ENCODE data around the gene SBF2.

Gene SBF2

GRCh38 chr11:9817191-9817590 is 476.8 kb downstream of the SBF2 start:
- Histone ChIP-seq H4K91ac (ENCODE audit: low read depth, low read length, poor library complexity) (no peak overlapping the region), H2BK120ac (ENCODE audit: low read depth, low read length) (no peak overlapping the region), H3K23ac (ENCODE audit: low read depth, low read length, poor library complexity) (no peak overlapping the region), H2BK5ac (ENCODE audit: low read length) (no peak overlapping the region), H2AK5ac (ENCODE audit: low read depth, low read length) (no peak overlapping the region), H3K4me2 (ENCODE audit: insufficient read depth, low read length, poor library complexity, severe bottlenecking) (no peak overlapping the region), H2BK15ac (ENCODE audit: low read length) (no peak overlapping the region), H2AFZ (ENCODE audit: low read length) (no peak overlapping the region), H2BK12ac (ENCODE audit: low read length) (no peak overlapping the region), H3K4ac (ENCODE audit: low read length) (no peak overlapping the region), H3K9ac (ENCODE audit: low read depth, low read length, poor library complexity) (no peak overlapping the region), H3K18ac (ENCODE audit: low read length) (no peak overlapping the region), H3K36me3 (replicated peaks in 1 of 2; ENCODE audit: control insufficient read depth in 2 of 2, insufficient read depth in 2 of 2, low read length in 2 of 2) (peaks cover 0 to 18% of the 10 kb centered on the region in 2 donors), H3K4me3 (ENCODE audit: low read length in 2 of 2) (no peak overlapping the region), H3K14ac (ENCODE audit: low read length) (no peak overlapping the region), H3K79me1 (ENCODE audit: low read depth, low read length) (no peaks in the 10 kb centered on the region), H3K9me3 (replicated peaks in 1 of 2; ENCODE audit: control insufficient read depth in 2 of 2, insufficient read depth in 1 of 2, low read depth in 1 of 2, low read length in 2 of 2) (no peaks in the 10 kb centered on the region), H3K4me1 (ENCODE audit: control insufficient read depth in 2 of 2, insufficient read depth in 1 of 2, low read depth in 1 of 2, low read length in 2 of 2) (no peaks in the 10 kb centered on the region), H3K27ac (replicated peaks; ENCODE audit: low read length) (no peak overlapping the region), H3K27me3 (ENCODE audit: control insufficient read depth in 3 of 3, insufficient read depth in 3 of 3, low read depth in 1 of 3, low read length in 3 of 3) (no peaks in the 10 kb centered on the region), H4K8ac (ENCODE audit: low read depth, low read length) (no peak overlapping the region)
- DNase-seq (ENCODE audit: low spot score) = no peak
- WGBS, 2 donors (ENCODE audit: extremely low coverage in 2 of 2, insufficient read length in 2 of 2, insufficient replicate concordance in 1 of 2) = no CpG with 5 or more reads among the region's 1 CpG

- H2BK5ac ChIP-seq (ENCODE audit: low read length) = no peak overlapping the region
- H3K4me1 ChIP-seq (ENCODE audit: control insufficient read depth in 2 of 2, insufficient read depth in 1 of 2, low read depth in 1 of 2, low read length in 2 of 2) = no peaks in the 10 kb centered on the region
- no peak overlapping the region for H2BK12ac ChIP-seq (ENCODE audit: low read length)
- peak overlapping the region; percentile 8 for H3K18ac ChIP-seq (ENCODE audit: low read length)
- no peak overlapping the region for H2AK5ac ChIP-seq (ENCODE audit: low read depth, low read length)
- no peaks in the 10 kb centered on the region for H3K27me3 ChIP-seq (ENCODE audit: control insufficient read depth in 3 of 3, insufficient read depth in 3 of 3, low read depth in 1 of 3, low read length in 3 of 3)
- H3K4me2 ChIP-seq (ENCODE audit: insufficient read depth, low read length, poor library complexity, severe bottlenecking) = no peak overlapping the region
- H2BK120ac ChIP-seq (ENCODE audit: low read depth, low read length) = no peak overlapping the region
- H3K36me3 ChIP-seq (replicated peaks in 1 of 2; ENCODE audit: control insufficient read depth in 2 of 2, insufficient read depth in 2 of 2, low read length in 2 of 2) = peaks cover 0 to 27% of the 10 kb centered on the region in 2 donors
- no peaks in the 10 kb centered on the region for H3K79me1 ChIP-seq (ENCODE audit: low read depth, low read length)
- no peak overlapping the region for H3K4ac ChIP-seq (ENCODE audit: low read length)
- no peak overlapping the region for H2BK15ac ChIP-seq (ENCODE audit: low read length)
- H4K91ac ChIP-seq (ENCODE audit: low read depth, low read length, poor library complexity) = no peak overlapping the region
- no peak overlapping the region for H3K27ac ChIP-seq (replicated peaks; ENCODE audit: low read length)
- no peak for DNase-seq (ENCODE audit: low spot score)
- no peak overlapping the region for H2AFZ ChIP-seq (ENCODE audit: low read length)
- peak overlapping the region; percentile 48 for H4K8ac ChIP-seq (ENCODE audit: low read depth, low read length)
- no peak overlapping the region for H3K23ac ChIP-seq (ENCODE audit: low read depth, low read length, poor library complexity)
- H3K9me3 ChIP-seq (replicated peaks in 1 of 2; ENCODE audit: control insufficient read depth in 2 of 2, insufficient read depth in 1 of 2, low read depth in 1 of 2, low read length in 2 of 2) = no peaks in the 10 kb centered on the region
- no CpG with 5 or more reads among the region's 6 CpGs for WGBS, 2 donors (ENCODE audit: extremely low coverage in 2 of 2, insufficient read length in 2 of 2, insufficient replicate concordance in 1 of 2)
- H3K14ac ChIP-seq (ENCODE audit: low read length) = no peak overlapping the region
- no peak overlapping the region for H3K9ac ChIP-seq (ENCODE audit: low read depth, low read length, poor library complexity)
- no peak overlapping the region for H3K4me3 ChIP-seq (ENCODE audit: low read length in 2 of 2)
Measured at GRCh38 chr11:9815486-9816136, 478.4 kb downstream of the SBF2 start.

GRCh38 chr11:9814108-9814507 is 479.9 kb downstream of the SBF2 start:
- no peaks in the 10 kb centered on the region for H3K79me1 ChIP-seq (ENCODE audit: low read depth, low read length)
- H3K4ac ChIP-seq (ENCODE audit: low read length) = no peak overlapping the region
- H4K8ac ChIP-seq (ENCODE audit: low read depth, low read length) = no peak overlapping the region
- no peak overlapping the region for H2BK120ac ChIP-seq (ENCODE audit: low read depth, low read length)
- no peaks in the 10 kb centered on the region for H3K4me1 ChIP-seq (ENCODE audit: control insufficient read depth in 2 of 2, insufficient read depth in 1 of 2, low read depth in 1 of 2, low read length in 2 of 2)
- no peak overlapping the region for H2AFZ ChIP-seq (ENCODE audit: low read length)
- H3K14ac ChIP-seq (ENCODE audit: low read length) = no peak overlapping the region
- H3K36me3 ChIP-seq (replicated peaks in 1 of 2; ENCODE audit: control insufficient read depth in 2 of 2, insufficient read depth in 2 of 2, low read length in 2 of 2) = peaks cover 0 to 27% of the 10 kb centered on the region in 2 donors
- H3K4me2 ChIP-seq (ENCODE audit: insufficient read depth, low read length, poor library complexity, severe bottlenecking) = no peak overlapping the region
- no peak overlapping the region for H2BK5ac ChIP-seq (ENCODE audit: low read length)
- no peaks in the 10 kb centered on the region for H3K9me3 ChIP-seq (replicated peaks in 1 of 2; ENCODE audit: control insufficient read depth in 2 of 2, insufficient read depth in 1 of 2, low read depth in 1 of 2, low read length in 2 of 2)
- H3K4me3 ChIP-seq (ENCODE audit: low read length in 2 of 2) = no peak overlapping the region
- no peak overlapping the region for H3K18ac ChIP-seq (ENCODE audit: low read length)
- no peak overlapping the region for H4K91ac ChIP-seq (ENCODE audit: low read depth, low read length, poor library complexity)
- no peak overlapping the region for H3K23ac ChIP-seq (ENCODE audit: low read depth, low read length, poor library complexity)
- no peak overlapping the region for H2BK15ac ChIP-seq (ENCODE audit: low read length)
- H3K27ac ChIP-seq (replicated peaks; ENCODE audit: low read length) = no peak overlapping the region
- no peak overlapping the region for H3K9ac ChIP-seq (ENCODE audit: low read depth, low read length, poor library complexity)
- no peak overlapping the region for H2AK5ac ChIP-seq (ENCODE audit: low read depth, low read length)
- H3K27me3 ChIP-seq (ENCODE audit: control insufficient read depth in 3 of 3, insufficient read depth in 3 of 3, low read depth in 1 of 3, low read length in 3 of 3) = no peaks in the 10 kb centered on the region
- no peak for DNase-seq (ENCODE audit: low spot score)
- no peak overlapping the region for H2BK12ac ChIP-seq (ENCODE audit: low read length)

DNA sequence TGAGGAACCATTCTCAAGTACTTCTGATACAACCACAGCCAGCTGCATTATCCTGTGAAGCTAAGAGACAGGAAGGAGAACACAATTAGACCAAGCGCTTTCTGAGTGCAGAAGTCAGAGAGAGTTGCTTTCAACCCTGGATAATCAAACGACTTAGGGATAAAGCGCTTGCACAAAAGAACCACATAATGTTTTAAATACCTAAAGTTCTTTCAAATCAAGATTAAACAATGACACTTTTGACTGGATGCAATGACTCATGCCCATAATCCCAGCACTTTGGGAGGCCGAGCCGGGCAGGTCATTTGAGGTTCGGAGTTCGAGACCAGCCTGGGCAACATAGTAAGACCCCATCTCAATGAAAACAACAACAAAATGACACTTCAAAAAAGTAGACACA is 485.1 kb downstream of the SBF2 start:
- no peak overlapping the region for H2BK120ac ChIP-seq (ENCODE audit: low read depth, low read length)
- no peak overlapping the region for H3K4me3 ChIP-seq (ENCODE audit: low read length in 2 of 2)
- no peak overlapping the region for H2BK12ac ChIP-seq (ENCODE audit: low read length)
- H3K9ac ChIP-seq (ENCODE audit: low read depth, low read length, poor library complexity) = no peak overlapping the region
- no peak overlapping the region for H3K4ac ChIP-seq (ENCODE audit: low read length)
- no peaks in the 10 kb centered on the region for H3K27me3 ChIP-seq (ENCODE audit: control insufficient read depth in 3 of 3, insufficient read depth in 3 of 3, low read depth in 1 of 3, low read length in 3 of 3)
- WGBS, 2 donors (ENCODE audit: extremely low coverage in 2 of 2, insufficient read length in 2 of 2, insufficient replicate concordance in 1 of 2) = no CpG with 5 or more reads among the region's 7 CpGs
- no peak overlapping the region for H3K27ac ChIP-seq (replicated peaks; ENCODE audit: low read length)
- H2BK15ac ChIP-seq (ENCODE audit: low read length) = no peak overlapping the region
- peaks cover 0 to 2% of the 10 kb centered on the region in 2 donors for H3K4me1 ChIP-seq (ENCODE audit: control insufficient read depth in 2 of 2, insufficient read depth in 1 of 2, low read depth in 1 of 2, low read length in 2 of 2)
- H3K23ac ChIP-seq (ENCODE audit: low read depth, low read length, poor library complexity) = no peak overlapping the region
- no peak overlapping the region for H4K91ac ChIP-seq (ENCODE audit: low read depth, low read length, poor library complexity)
- H3K79me1 ChIP-seq (ENCODE audit: low read depth, low read length) = no peaks in the 10 kb centered on the region
- no peak overlapping the region for H2AK5ac ChIP-seq (ENCODE audit: low read depth, low read length)
- no peak overlapping the region for H3K14ac ChIP-seq (ENCODE audit: low read length)
- H3K9me3 ChIP-seq (replicated peaks in 1 of 2; ENCODE audit: control insufficient read depth in 2 of 2, insufficient read depth in 1 of 2, low read depth in 1 of 2, low read length in 2 of 2) = peaks cover 0 to 9% of the 10 kb centered on the region in 2 donors
- DNase-seq (ENCODE audit: low spot score) = peak; percentile 45
- peaks cover 2 to 46% of the 10 kb centered on the region in 2 donors for H3K36me3 ChIP-seq (replicated peaks in 1 of 2; ENCODE audit: control insufficient read depth in 2 of 2, insufficient read depth in 2 of 2, low read length in 2 of 2)
- H3K18ac ChIP-seq (ENCODE audit: low read length) = no peak overlapping the region
- H3K4me2 ChIP-seq (ENCODE audit: insufficient read depth, low read length, poor library complexity, severe bottlenecking) = no peak overlapping the region
- H4K8ac ChIP-seq (ENCODE audit: low read depth, low read length) = no peak overlapping the region
- H2AFZ ChIP-seq (ENCODE audit: low read length) = no peak overlapping the region
- no peak overlapping the region for H2BK5ac ChIP-seq (ENCODE audit: low read length)
